Suprapubic skin (tissue), 4 donors: ENCODE data around the gene IL3RA.

Experiments
- CTCF ChIP-seq, 2 donors: fragments of 200-600 bp in 1 of 2; fragments of 450-650 bp in 1 of 2; sonication (generic) in 1 of 2; IDR thresholded peaks; one replicate each; pipeline ENCODE4 v1.5.1; 2016 to 2019; ENCODE audit warnings: antibody characterized with exemption in 2 of 2, mild to moderate bottlenecking in 1 of 2, moderate library complexity in 1 of 2
- EP300 ChIP-seq: sonication (generic); formaldehyde crosslinking; IDR thresholded peaks from one replicate; pipeline ENCODE4 v1.6.1; 2017; ENCODE audit warnings: antibody characterized with exemption
- POLR2A ChIP-seq, 2 donors: fragments of 450-650 bp; IDR thresholded peaks; one replicate each; pipeline ENCODE4 v1.6.1; 2017; ENCODE audit warnings: antibody characterized with exemption in 2 of 2, mild to moderate bottlenecking in 2 of 2, moderate library complexity in 2 of 2
- POLR2AphosphoS5 ChIP-seq, 3 donors: sonication (generic); formaldehyde crosslinking; IDR thresholded peaks; one replicate each; pipeline ENCODE4 v1.6.1; 2017; ENCODE audit warnings: antibody characterized with exemption in 3 of 3

GRCh38 chrX:1361275-1361674 is 24.7 kb downstream of the IL3RA start:
- TF ChIP-seq POLR2AphosphoS5 (IDR thresholded peaks at IDR 0.05) (no peak), CTCF (IDR thresholded peaks at IDR 0.05) (no peak), EP300 (no peak), POLR2A (IDR thresholded peaks at IDR 0.05) (no peak)
